A549 (cell line): ENCODE results near the gene SEMA5A.

Source experiments
- CBX8 ChIP-seq: fragments of 200-600 bp; sonication (generic); IDR thresholded peaks from 2 replicates; pipeline ENCODE4 v1.6.1; 2016
- CEBPB ChIP-seq, 2 experiments: fragments of >200 bp in 1 of 2; sonication (Bioruptor Twin) in 1 of 2; formaldehyde crosslinking in 1 of 2; IDR thresholded peaks; 2 replicates each; pipeline ENCODE4 v1.6.1; 2012 to 2016
- EHF ChIP-seq: fragments of 250-450 bp; sonication (Bioruptor Pico); IDR thresholded peaks from 2 replicates; pipeline ENCODE4 v1.5.0; 2020; ENCODE audit warnings: mild to moderate bottlenecking
- EP300 ChIP-seq, 2 experiments: fragments of >200 bp; sonication (Bioruptor Twin); formaldehyde crosslinking; IDR thresholded peaks; 2 replicates in 1 of 2; 3 replicates in 1 of 2; pipeline ENCODE4 v1.6.1; 2016 to 2017
- NR3C1 ChIP-seq: fragments of >200 bp; sonication (Bioruptor Twin); formaldehyde crosslinking; IDR thresholded peaks from 3 replicates; pipeline ENCODE4 v1.6.1; 2017
- POLR2A ChIP-seq: IDR thresholded peaks from 2 replicates; pipeline ENCODE4 v1.6.1; 2012; ENCODE audit warnings: mild to moderate bottlenecking, low read length
- POLR2AphosphoS2 ChIP-seq: conservative IDR thresholded peaks from 2 replicates; pipeline ENCODE4 v1.6.1; 2012; ENCODE audit warnings: low read length, improper control_type of control experiment, inconsistent platforms
- ZNF302 ChIP-seq: fragments of 250-450 bp; sonication (Bioruptor Pico); IDR thresholded peaks from 2 replicates; pipeline ENCODE4 v1.9.0; 2021; ENCODE audit warnings: inconsistent platforms, mild to moderate bottlenecking, moderate library complexity
- TF ChIP-seq, protein P1 (sequence below): IDR thresholded peaks from 2 replicates; pipeline ENCODE4 v1.6.1; 2012
- TF ChIP-seq, protein P2 (sequence below): fragments of >200 bp; sonication (Bioruptor Twin); formaldehyde crosslinking; IDR thresholded peaks from 3 replicates; pipeline ENCODE4 v1.5.1; 2016
- TF ChIP-seq, protein P3 (sequence below): IDR thresholded peaks from 2 replicates; pipeline ENCODE4 v1.6.1; 2012

DNA sequence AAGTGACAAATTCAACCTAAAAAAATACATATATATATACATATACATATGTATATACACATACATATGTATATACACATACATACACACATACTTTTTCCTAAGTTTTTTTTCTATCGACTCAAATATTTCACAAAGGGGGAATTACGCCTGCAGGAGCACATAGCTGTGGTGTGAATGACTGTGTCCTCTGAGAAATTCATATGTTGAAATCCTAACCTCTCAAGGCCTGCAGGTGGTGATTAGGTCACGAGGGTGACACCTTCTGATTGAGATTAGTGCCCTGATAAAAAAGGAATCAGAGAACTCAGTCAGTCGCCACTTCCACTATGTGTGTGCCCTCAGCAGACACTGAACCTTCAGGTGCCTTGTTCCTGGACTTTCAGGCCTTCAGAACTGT lies 248.7 kb downstream of the SEMA5A start:
- TF ChIP-seq, protein P1, sequence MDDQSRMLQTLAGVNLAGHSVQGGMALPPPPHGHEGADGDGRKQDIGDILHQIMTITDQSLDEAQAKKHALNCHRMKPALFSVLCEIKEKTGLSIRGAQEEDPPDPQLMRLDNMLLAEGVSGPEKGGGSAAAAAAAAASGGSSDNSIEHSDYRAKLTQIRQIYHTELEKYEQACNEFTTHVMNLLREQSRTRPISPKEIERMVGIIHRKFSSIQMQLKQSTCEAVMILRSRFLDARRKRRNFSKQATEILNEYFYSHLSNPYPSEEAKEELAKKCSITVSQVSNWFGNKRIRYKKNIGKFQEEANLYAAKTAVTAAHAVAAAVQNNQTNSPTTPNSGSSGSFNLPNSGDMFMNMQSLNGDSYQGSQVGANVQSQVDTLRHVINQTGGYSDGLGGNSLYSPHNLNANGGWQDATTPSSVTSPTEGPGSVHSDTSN, result no peak
- no peak for TF ChIP-seq CBX8
- TF ChIP-seq, protein P2, sequence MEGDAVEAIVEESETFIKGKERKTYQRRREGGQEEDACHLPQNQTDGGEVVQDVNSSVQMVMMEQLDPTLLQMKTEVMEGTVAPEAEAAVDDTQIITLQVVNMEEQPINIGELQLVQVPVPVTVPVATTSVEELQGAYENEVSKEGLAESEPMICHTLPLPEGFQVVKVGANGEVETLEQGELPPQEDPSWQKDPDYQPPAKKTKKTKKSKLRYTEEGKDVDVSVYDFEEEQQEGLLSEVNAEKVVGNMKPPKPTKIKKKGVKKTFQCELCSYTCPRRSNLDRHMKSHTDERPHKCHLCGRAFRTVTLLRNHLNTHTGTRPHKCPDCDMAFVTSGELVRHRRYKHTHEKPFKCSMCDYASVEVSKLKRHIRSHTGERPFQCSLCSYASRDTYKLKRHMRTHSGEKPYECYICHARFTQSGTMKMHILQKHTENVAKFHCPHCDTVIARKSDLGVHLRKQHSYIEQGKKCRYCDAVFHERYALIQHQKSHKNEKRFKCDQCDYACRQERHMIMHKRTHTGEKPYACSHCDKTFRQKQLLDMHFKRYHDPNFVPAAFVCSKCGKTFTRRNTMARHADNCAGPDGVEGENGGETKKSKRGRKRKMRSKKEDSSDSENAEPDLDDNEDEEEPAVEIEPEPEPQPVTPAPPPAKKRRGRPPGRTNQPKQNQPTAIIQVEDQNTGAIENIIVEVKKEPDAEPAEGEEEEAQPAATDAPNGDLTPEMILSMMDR, result no peak
- TF ChIP-seq EP300 (IDR thresholded peaks at IDR 0.05), result no peak
- TF ChIP-seq EHF (CRISPR knock-in tag), result no peak
- TF ChIP-seq ZNF302 (CRISPR knock-in tag), result no peak
- no peak for TF ChIP-seq POLR2A
- no peak for TF ChIP-seq NR3C1
- TF ChIP-seq, protein P3, sequence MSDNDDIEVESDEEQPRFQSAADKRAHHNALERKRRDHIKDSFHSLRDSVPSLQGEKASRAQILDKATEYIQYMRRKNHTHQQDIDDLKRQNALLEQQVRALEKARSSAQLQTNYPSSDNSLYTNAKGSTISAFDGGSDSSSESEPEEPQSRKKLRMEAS, result no peak
- no peak for TF ChIP-seq CEBPB (IDR thresholded peaks at IDR 0.05)
- no peak for TF ChIP-seq POLR2AphosphoS2
